Osteoblast (primary cell): Measurements from ENCODE around the gene LRRFIP1. TPM values are rescaled to one million over a fixed set of nuclear protein-coding genes. Genes with fewer than 3 reads are reported as not detected.

Experiments used
- DNase-seq: peaks from one replicate; pipeline ENCODE4 v3.0.0; 2011; ENCODE audit warnings: low spot score, mixed read lengths; ENCODE audit not compliant: insufficient read length; ENCODE audit errors: missing footprints
- H2AFZ ChIP-seq: 2 replicates; pipeline ENCODE4 v1.6.0; 2011; ENCODE audit warnings: mild to moderate bottlenecking, low read length
- H3K27ac ChIP-seq: 2 replicates; pipeline ENCODE4 v1.5.1; 2011; ENCODE audit warnings: mild to moderate bottlenecking, low read depth, low read length, moderate library complexity
- H3K27me3 ChIP-seq: 2 replicates; pipeline ENCODE4 v1.6.0; 2012; ENCODE audit warnings: mild to moderate bottlenecking, control low read depth, inconsistent platforms, low read length, moderate library complexity; ENCODE audit not compliant: insufficient read depth
- H3K36me3 ChIP-seq: 2 replicates; pipeline ENCODE4 v1.5.1; 2011; ENCODE audit warnings: mild to moderate bottlenecking, low read length, control low read depth, moderate library complexity; ENCODE audit not compliant: insufficient read depth
- H3K4me1 ChIP-seq: 2 replicates; pipeline ENCODE4 v1.5.1; 2011; ENCODE audit warnings: mild to moderate bottlenecking, low read length, control low read depth, moderate library complexity; ENCODE audit not compliant: insufficient read depth
- H3K4me2 ChIP-seq: 2 replicates; pipeline ENCODE4 v1.6.0; 2011; ENCODE audit warnings: mild to moderate bottlenecking, low read length; ENCODE audit not compliant: insufficient read depth
- H3K4me3 ChIP-seq: fragments of 200-600 bp; sonication (generic); 3 replicates; pipeline ENCODE4 v1.5.1; 2012; ENCODE audit warnings: mild to moderate bottlenecking, low read length, inconsistent platforms; ENCODE audit not compliant: insufficient read depth
- H3K79me2 ChIP-seq: 2 replicates; pipeline ENCODE4 v1.6.0; 2012; ENCODE audit warnings: mild to moderate bottlenecking, low read length, control low read depth, inconsistent platforms; ENCODE audit not compliant: insufficient read depth
- H3K9me3 ChIP-seq: 2 replicates; pipeline ENCODE4 v1.5.1; 2011; ENCODE audit warnings: low read depth, low read length, control low read depth
- H4K20me1 ChIP-seq: 2 replicates; pipeline ENCODE4 v1.6.0; 2012; ENCODE audit warnings: mild to moderate bottlenecking, low read length, control low read depth; ENCODE audit not compliant: insufficient read depth
- total RNA-seq: library from RNA; depleted of rRNA; stranded (reverse); fragments of >200 nt; gene quantifications from 2 replicates; pipeline ENCODE4 v1.2.3, GENCODE V29; 2012
- TF ChIP-seq, protein P1 (sequence below): IDR thresholded peaks from 2 replicates; pipeline ENCODE4 v1.5.1; 2011; ENCODE audit warnings: mild to moderate bottlenecking, low read depth, low read length, moderate library complexity; ENCODE audit errors: extremely low read depth

Gene LRRFIP1, protein sequence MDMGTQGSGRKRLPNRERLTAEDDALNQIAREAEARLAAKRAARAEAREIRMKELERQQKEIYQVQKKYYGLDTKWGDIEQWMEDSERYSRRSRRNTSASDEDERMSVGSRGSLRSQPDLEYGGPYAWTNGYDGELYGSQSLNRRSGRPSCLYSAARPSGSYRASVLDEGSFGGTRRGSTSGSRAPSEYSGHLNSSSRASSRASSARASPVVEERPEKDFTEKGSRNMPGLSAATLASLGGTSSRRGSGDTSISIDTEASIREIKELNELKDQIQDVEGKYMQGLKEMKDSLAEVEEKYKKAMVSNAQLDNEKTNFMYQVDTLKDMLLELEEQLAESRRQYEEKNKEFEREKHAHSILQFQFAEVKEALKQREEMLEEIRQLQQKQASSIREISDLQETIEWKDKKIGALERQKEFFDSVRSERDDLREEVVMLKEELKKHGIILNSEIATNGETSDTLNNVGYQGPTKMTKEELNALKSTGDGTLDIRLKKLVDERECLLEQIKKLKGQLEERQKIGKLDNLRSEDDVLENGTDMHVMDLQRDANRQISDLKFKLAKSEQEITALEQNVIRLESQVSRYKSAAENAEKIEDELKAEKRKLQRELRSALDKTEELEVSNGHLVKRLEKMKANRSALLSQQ
- 48.3 and 51.8 TPM in 2 replicates for total RNA-seq

DNA sequence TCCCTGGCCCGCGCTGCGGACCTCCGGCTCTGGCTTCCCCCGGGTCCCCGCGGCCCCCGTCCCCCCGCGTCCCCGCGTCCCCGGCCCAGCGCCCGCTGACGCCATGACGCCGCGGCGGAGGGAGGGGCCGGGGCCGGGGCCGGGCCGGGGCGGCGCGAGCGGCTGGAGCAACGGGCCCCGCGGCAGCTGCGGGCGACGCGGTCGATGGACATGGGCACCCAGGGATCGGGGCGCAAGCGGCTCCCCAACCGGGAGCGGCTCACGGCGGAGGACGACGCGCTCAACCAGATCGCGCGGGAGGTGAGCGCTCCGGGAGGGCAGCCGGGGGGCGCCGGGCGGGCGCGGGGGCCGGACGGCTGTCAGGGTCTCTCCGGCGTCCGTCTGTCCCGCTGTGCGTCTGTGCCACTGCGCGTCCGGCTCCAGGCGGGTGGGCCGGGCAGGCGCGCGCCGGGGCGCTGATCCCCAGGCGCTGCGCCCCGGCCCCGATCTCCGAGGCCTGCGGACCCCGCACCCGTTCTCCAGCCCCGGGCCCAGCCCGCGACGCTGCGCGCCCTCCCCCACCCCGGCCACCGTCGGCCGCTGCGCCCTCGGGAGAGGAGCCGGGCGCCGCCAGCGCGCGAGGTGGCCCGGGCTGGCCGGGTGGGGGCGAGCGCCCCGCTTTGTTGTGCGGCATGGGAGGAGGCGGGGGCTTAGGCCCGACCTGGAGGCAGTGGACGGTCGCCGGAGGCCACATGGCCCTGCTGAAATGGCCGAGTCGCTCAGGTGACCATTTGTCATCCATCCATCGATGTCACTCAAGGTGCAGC, at the start of gene LRRFIP1:
LRRFIP1 (plus strand) TSS at position 147 of the 806 bp plus-strand sequence; CDS start at position 205, 58 bp downstream.
- Histone ChIP-seq H3K27ac (peak within 1 kb of the TSS; percentile 46), H3K9me3 (no peaks in the 10 kb centered on the region), H4K20me1 (peaks cover 9% of the 10 kb centered on the region), H3K27me3 (no peaks in the 10 kb centered on the region), H2AFZ (peak within 1 kb of the TSS; percentile 82), H3K79me2 (peaks cover 40% of the 10 kb centered on the region), H3K36me3 (no peaks in the 10 kb centered on the region), H3K4me1 (peaks cover 22% of the 10 kb centered on the region), H3K4me2 (peak within 1 kb of the TSS; percentile 97), H3K4me3 (peak within 1 kb of the TSS; percentile 80)
- TF ChIP-seq, protein P1, sequence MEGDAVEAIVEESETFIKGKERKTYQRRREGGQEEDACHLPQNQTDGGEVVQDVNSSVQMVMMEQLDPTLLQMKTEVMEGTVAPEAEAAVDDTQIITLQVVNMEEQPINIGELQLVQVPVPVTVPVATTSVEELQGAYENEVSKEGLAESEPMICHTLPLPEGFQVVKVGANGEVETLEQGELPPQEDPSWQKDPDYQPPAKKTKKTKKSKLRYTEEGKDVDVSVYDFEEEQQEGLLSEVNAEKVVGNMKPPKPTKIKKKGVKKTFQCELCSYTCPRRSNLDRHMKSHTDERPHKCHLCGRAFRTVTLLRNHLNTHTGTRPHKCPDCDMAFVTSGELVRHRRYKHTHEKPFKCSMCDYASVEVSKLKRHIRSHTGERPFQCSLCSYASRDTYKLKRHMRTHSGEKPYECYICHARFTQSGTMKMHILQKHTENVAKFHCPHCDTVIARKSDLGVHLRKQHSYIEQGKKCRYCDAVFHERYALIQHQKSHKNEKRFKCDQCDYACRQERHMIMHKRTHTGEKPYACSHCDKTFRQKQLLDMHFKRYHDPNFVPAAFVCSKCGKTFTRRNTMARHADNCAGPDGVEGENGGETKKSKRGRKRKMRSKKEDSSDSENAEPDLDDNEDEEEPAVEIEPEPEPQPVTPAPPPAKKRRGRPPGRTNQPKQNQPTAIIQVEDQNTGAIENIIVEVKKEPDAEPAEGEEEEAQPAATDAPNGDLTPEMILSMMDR, result no peak
- peak; percentile 94 for DNase-seq

DNA sequence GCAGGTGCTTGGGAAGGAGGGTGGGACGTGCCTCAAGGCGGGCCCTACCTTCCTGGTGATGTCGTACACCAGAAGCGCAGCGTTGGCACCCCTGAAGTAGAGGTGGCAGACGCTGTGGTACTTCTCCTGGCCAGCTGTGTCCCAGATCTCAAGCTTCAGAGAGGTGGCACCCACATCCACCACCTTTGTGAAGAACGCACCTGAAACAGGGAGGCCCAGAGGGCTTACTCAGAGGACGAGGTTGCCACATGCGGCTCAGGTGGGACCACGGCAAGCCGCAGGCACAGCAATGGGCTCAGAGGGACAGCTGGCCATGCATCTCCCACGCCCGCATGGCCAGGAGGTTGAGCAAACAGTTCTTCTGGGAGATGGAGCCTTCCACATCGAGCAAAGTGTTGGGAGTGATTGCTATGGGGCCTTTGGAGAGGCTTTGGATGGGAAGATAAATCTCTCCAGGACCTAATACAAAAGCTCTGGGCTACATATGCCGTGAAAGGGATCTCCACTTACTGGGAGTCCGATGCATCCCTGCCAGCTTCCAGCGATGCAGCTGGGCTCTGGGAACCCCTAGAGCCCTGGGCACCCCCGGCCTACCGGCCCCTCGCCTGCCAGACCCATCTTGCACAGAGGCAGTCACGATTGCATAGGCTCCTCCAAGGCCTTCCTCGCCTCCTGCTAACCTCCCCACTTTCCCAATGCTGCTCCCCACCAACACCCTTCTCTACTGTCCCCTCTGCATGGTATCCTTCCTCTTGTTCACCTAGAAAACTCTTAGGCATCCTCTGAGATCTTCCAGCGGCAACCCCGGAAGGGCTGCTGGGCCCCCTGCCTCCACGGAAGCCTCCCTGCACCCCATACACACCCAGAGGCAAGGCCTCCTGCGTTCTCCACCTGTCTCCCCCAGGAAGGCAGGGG, 49.2 kb upstream of the LRRFIP1 start:
- Histone ChIP-seq H3K79me2 (no peaks in the 10 kb centered on the region), H4K20me1 (no peaks in the 10 kb centered on the region), H3K27me3 (peaks cover 13% of the 10 kb centered on the region), H3K4me2 (no peak overlapping the region), H2AFZ (no peak overlapping the region), H3K9me3 (no peaks in the 10 kb centered on the region), H3K36me3 (no peaks in the 10 kb centered on the region), H3K4me1 (peaks cover 4% of the 10 kb centered on the region), H3K27ac (no peak overlapping the region), H3K4me3 (no peak overlapping the region)
- TF ChIP-seq, protein P1, result no peak
- DNase-seq, result peak; percentile 65

GRCh38 chr2:237581326-237581725, 46.1 kb upstream of the LRRFIP1 start:
- H3K79me2 ChIP-seq, result no peaks in the 10 kb centered on the region
- peak overlapping the region; percentile 57 for H3K4me3 ChIP-seq

More at GRCh38 chr2:237581326-237581725, 46.1 kb upstream of the LRRFIP1 start:
- Histone ChIP-seq H3K27ac (no peak overlapping the region), H2AFZ (peak overlapping the region; percentile 69), H3K4me2 (peak overlapping the region; percentile 80), H3K27me3 (peaks cover 13% of the 10 kb centered on the region), H3K9me3 (no peaks in the 10 kb centered on the region), H3K4me1 (peaks cover 4% of the 10 kb centered on the region), H4K20me1 (no peaks in the 10 kb centered on the region), H3K36me3 (no peaks in the 10 kb centered on the region)
- TF ChIP-seq, protein P1, result no peak
- DNase-seq, result no peak
